ENCODE results near the gene PDGFD.

Gene PDGFD

GRCh38 chr11:104000798-104001197 lies 163.1 kb downstream of the PDGFD start:
- no peak for DNase-seq (ENCODE audit: low read depth in 2 of 2)

- no peak for DNase-seq (ENCODE audit: low read depth in 2 of 2)
Observed at GRCh38 chr11:103998826-103999508, 165.0 kb downstream of the PDGFD start.

GRCh38 chr11:103997082-103997481 lies 166.9 kb downstream of the PDGFD start:
- DNase-seq (ENCODE audit: low read depth in 2 of 2): no peak

- DNase-seq (ENCODE audit: low read depth in 2 of 2): no peak
Observed at GRCh38 chr11:103995896-103996295, 168.1 kb downstream of the PDGFD start.

- no peak for DNase-seq (ENCODE audit: low read depth in 2 of 2)
Observed at GRCh38 chr11:103994518-103994917, 169.4 kb downstream of the PDGFD start.

GRCh38 chr11:103994094-103994493 lies 169.9 kb downstream of the PDGFD start:
- DNase-seq (ENCODE audit: low read depth in 2 of 2): no peak

GRCh38 chr11:103993507-103993906 lies 170.4 kb downstream of the PDGFD start:
- DNase-seq (ENCODE audit: low read depth in 2 of 2): no peak

GRCh38 chr11:103988595-103988969 lies 175.4 kb downstream of the PDGFD start:
- DNase-seq (ENCODE audit: low read depth in 2 of 2): no peak

GRCh38 chr11:103987629-103988594 lies 176.0 kb downstream of the PDGFD start:
- DNase-seq (ENCODE audit: low read depth in 2 of 2): no peak

GRCh38 chr11:103985041-103985440 lies 178.9 kb downstream of the PDGFD start:
- DNase-seq (ENCODE audit: low read depth in 2 of 2): no peak

GRCh38 chr11:103980108-103980507 lies 183.8 kb downstream of the PDGFD start:
- no peak for DNase-seq (ENCODE audit: low read depth in 2 of 2)

- no peak for DNase-seq (ENCODE audit: low read depth in 2 of 2)
Observed at GRCh38 chr11:103978616-103979595, 185.0 kb downstream of the PDGFD start.

GRCh38 chr11:103972013-103972412 lies 191.9 kb downstream of the PDGFD start:
- DNase-seq (ENCODE audit: low read depth in 2 of 2): no peak

- no peak for DNase-seq (ENCODE audit: low read depth in 2 of 2)
Observed at GRCh38 chr11:103970701-103971249, 193.2 kb downstream of the PDGFD start.

GRCh38 chr11:103968685-103969084 lies 195.3 kb downstream of the PDGFD start:
- DNase-seq (ENCODE audit: low read depth in 2 of 2): no peak

- no peak for DNase-seq (ENCODE audit: low read depth in 2 of 2)
Observed at GRCh38 chr11:103967985-103968384, 196.0 kb downstream of the PDGFD start.

- no peak for DNase-seq (ENCODE audit: low read depth in 2 of 2)
Observed at GRCh38 chr11:103964390-103964789, 199.6 kb downstream of the PDGFD start.

- DNase-seq (ENCODE audit: low read depth in 2 of 2): no peak
Observed at GRCh38 chr11:103963648-103964047, 200.3 kb downstream of the PDGFD start.

- no peak for DNase-seq (ENCODE audit: low read depth in 2 of 2)
Observed at GRCh38 chr11:103961010-103961409, 202.9 kb downstream of the PDGFD start.

- DNase-seq (ENCODE audit: low read depth in 2 of 2): no peak
Observed at GRCh38 chr11:103960108-103960507, 203.8 kb downstream of the PDGFD start.

GRCh38 chr11:103959279-103959942 lies 204.5 kb downstream of the PDGFD start:
- DNase-seq (ENCODE audit: low read depth in 2 of 2): no peak
